NCI-H187 (cell line): ENCODE data around the gene LAMC3.
"Not testable (repeated sequence)": the region's sequence is repeated elsewhere in the genome, so short reads cannot be mapped to it uniquely, and the experiment has no call there.

Source experiments
- DNase-seq, 2 experiments: peaks; one replicate each; lab custom pipeline; 2025; lab: John Stamatoyannopoulos, UW

Gene LAMC3

GRCh38 chr9:131028931-131029573 is 20.1 kb downstream of the LAMC3 start:
- no peak for DNase-seq

GRCh38 chr9:131029574-131029952 is 20.6 kb downstream of the LAMC3 start:
- DNase-seq = no peak

GRCh38 chr9:131030239-131031004 is 21.4 kb downstream of the LAMC3 start:
- no peak for DNase-seq

GRCh38 chr9:131031005-131031641 is 22.1 kb downstream of the LAMC3 start:
- DNase-seq = no peak

GRCh38 chr9:131031642-131032005 is 22.6 kb downstream of the LAMC3 start:
- no peak for DNase-seq

- no peak for DNase-seq
Observed at GRCh38 chr9:131032384-131032783, 23.4 kb downstream of the LAMC3 start.

- DNase-seq = no peak
Observed at GRCh38 chr9:131033269-131034224, 24.6 kb downstream of the LAMC3 start.

GRCh38 chr9:131034268-131034667 is 25.3 kb downstream of the LAMC3 start:
- DNase-seq = no peak

GRCh38 chr9:131034749-131035148 is 25.8 kb downstream of the LAMC3 start:
- not testable (repeated sequence) for DNase-seq

- DNase-seq = no peak
Observed at GRCh38 chr9:131035548-131035947, 26.6 kb downstream of the LAMC3 start.

GRCh38 chr9:131036071-131036470 is 27.1 kb downstream of the LAMC3 start:
- DNase-seq = no peak

- no peak for DNase-seq
Observed at GRCh38 chr9:131036529-131037334, 27.8 kb downstream of the LAMC3 start.

GRCh38 chr9:131037335-131038255 is 28.6 kb downstream of the LAMC3 start:
- DNase-seq = no peak

- no peak for DNase-seq
Observed at GRCh38 chr9:131038256-131039128, 29.5 kb downstream of the LAMC3 start.

GRCh38 chr9:131039129-131039954 is 30.4 kb downstream of the LAMC3 start:
- DNase-seq = no peak

- DNase-seq = no peak
Observed at GRCh38 chr9:131042666-131043065, 33.7 kb downstream of the LAMC3 start.

GRCh38 chr9:131043087-131043486 is 34.1 kb downstream of the LAMC3 start:
- DNase-seq = no peak

- DNase-seq = no peak
Observed at GRCh38 chr9:131043646-131044045, 34.7 kb downstream of the LAMC3 start.
